Uterus (tissue), 2 donors: ENCODE data around the gene SIPA1.

Experiments
- POLR2A ChIP-seq, 2 donors: fragments of 450-650 bp; IDR thresholded peaks; one replicate each; pipeline ENCODE4 v1.6.1; 2016; ENCODE audit warnings: antibody characterized with exemption in 2 of 2, mild to moderate bottlenecking in 1 of 2, moderate library complexity in 1 of 2
- TF ChIP-seq, protein P1 (sequence below), 4 experiments: fragments of 200-600 bp in 2 of 4; fragments of 450-650 bp in 2 of 4; sonication (generic) in 2 of 4; IDR thresholded peaks; one replicate each; pipeline ENCODE4 v1.5.1; 2016 to 2019; ENCODE audit warnings: antibody characterized with exemption in 4 of 4, mild to moderate bottlenecking in 2 of 4, moderate library complexity in 1 of 4

DNA sequence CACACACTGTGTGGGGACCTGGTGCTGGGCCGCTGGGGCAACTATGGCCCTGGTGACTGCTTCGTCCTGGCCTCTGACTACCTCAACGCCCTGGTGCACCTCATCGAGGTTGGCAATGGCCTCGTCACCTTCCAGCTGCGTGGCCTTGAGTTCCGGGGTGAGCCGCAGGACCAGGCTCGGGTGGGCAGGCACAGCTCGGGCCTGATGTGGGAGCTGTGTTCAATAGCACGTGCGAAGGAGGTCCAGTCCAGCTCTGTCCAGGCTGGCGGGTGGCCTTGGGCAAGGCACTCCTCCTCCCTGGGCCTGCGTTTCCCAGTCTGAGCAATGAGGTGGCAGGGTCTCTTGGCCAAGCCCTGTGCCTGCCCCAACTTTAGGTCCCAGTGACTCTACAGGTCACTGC is 8.3 kb upstream of the SIPA1 start:
- TF ChIP-seq, protein P1, sequence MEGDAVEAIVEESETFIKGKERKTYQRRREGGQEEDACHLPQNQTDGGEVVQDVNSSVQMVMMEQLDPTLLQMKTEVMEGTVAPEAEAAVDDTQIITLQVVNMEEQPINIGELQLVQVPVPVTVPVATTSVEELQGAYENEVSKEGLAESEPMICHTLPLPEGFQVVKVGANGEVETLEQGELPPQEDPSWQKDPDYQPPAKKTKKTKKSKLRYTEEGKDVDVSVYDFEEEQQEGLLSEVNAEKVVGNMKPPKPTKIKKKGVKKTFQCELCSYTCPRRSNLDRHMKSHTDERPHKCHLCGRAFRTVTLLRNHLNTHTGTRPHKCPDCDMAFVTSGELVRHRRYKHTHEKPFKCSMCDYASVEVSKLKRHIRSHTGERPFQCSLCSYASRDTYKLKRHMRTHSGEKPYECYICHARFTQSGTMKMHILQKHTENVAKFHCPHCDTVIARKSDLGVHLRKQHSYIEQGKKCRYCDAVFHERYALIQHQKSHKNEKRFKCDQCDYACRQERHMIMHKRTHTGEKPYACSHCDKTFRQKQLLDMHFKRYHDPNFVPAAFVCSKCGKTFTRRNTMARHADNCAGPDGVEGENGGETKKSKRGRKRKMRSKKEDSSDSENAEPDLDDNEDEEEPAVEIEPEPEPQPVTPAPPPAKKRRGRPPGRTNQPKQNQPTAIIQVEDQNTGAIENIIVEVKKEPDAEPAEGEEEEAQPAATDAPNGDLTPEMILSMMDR (IDR thresholded peaks at IDR 0.05), result no peak
- TF ChIP-seq POLR2A (IDR thresholded peaks at IDR 0.05), result no peak
